HG02885 (cell line): ENCODE results near the gene STK24.
"Not testable (repeated sequence)": the region's sequence is repeated elsewhere in the genome, so short reads cannot be mapped to it uniquely, and the experiment has no call there.

Experiments
- ATAC-seq: cut with Tn5 transposase; IDR thresholded peaks from one replicate; pipeline ENCODE4 v1.9.1; 2021; ENCODE audit warnings: mild to moderate bottlenecking; ENCODE audit not compliant: unreplicated experiment, poor library complexity

The STK24 gene

GRCh38 chr13:98576963-98577835, at the start of gene STK24:
Gene STK24 (minus strand): TSS chr13:98577107. CDS start chr13:98576786, 321 bp downstream.
- ATAC-seq, result peak; percentile 67

- no peak for ATAC-seq
Measured at GRCh38 chr13:98626298-98626935, 49.5 kb upstream of the STK24 start.

- not testable (repeated sequence) for ATAC-seq
Measured at GRCh38 chr13:98624589-98624988, 47.7 kb upstream of the STK24 start.

- no peak for ATAC-seq
Measured at GRCh38 chr13:98622931-98623331, 46.0 kb upstream of the STK24 start.

- ATAC-seq, result no peak
Measured at GRCh38 chr13:98619556-98619955, 42.6 kb upstream of the STK24 start.

- not testable (repeated sequence) for ATAC-seq
Measured at GRCh38 chr13:98615595-98615994, 38.7 kb upstream of the STK24 start.

- ATAC-seq, result no peak
Measured at GRCh38 chr13:98613591-98613990, 36.7 kb upstream of the STK24 start.

- ATAC-seq, result no peak
Measured at GRCh38 chr13:98609756-98610155, 32.8 kb upstream of the STK24 start.

- ATAC-seq, result no peak
Measured at GRCh38 chr13:98606296-98606695, 29.4 kb upstream of the STK24 start.

- no peak for ATAC-seq
Measured at GRCh38 chr13:98599502-98600328, 22.8 kb upstream of the STK24 start.

- no peak for ATAC-seq
Measured at GRCh38 chr13:98598043-98598442, 21.1 kb upstream of the STK24 start.

GRCh38 chr13:98595134-98595533, 18.2 kb upstream of the STK24 start:
- ATAC-seq, result no peak

GRCh38 chr13:98592362-98592732, 15.4 kb upstream of the STK24 start:
- ATAC-seq, result no peak

- no peak for ATAC-seq
Measured at GRCh38 chr13:98591721-98592361, 14.9 kb upstream of the STK24 start.

GRCh38 chr13:98590471-98590870, 13.6 kb upstream of the STK24 start:
- ATAC-seq, result not testable (repeated sequence)

- not testable (repeated sequence) for ATAC-seq
Measured at GRCh38 chr13:98589516-98589915, 12.6 kb upstream of the STK24 start.

- no peak for ATAC-seq
Measured at GRCh38 chr13:98586400-98587345, 9.8 kb upstream of the STK24 start.

GRCh38 chr13:98585946-98586345, 9.0 kb upstream of the STK24 start:
- ATAC-seq, result no peak

- ATAC-seq, result no peak
Measured at GRCh38 chr13:98585398-98585754, 8.5 kb upstream of the STK24 start.
